ENCODE data around the gene PLA2G4D. TPM values are rescaled to one million over a fixed set of nuclear protein-coding genes. Genes with fewer than 3 reads are reported as not detected.

Gene PLA2G4D
- total RNA-seq, 1 donor from 2014 or later: not detected

- Histone ChIP-seq H3K36me3 (ENCODE audit: control insufficient read depth, insufficient read depth, low read length) (no peaks in the 10 kb centered on the region), H3K4me3 (ENCODE audit: low read depth, low read length) (no peak overlapping the region), H3K27me3 (ENCODE audit: control insufficient read depth, insufficient read depth, low read length) (peaks cover 3% of the 10 kb centered on the region)
- DNase-seq (ENCODE audit: low read depth): no peak
- TF ChIP-seq CTCF (IDR thresholded peaks at IDR 0.05; ENCODE audit: insufficient read depth, low read length, poor library complexity, severe bottlenecking): no peak
Observed at GRCh38 chr15:42053914-42054313, 40.4 kb downstream of the PLA2G4D start.

GRCh38 chr15:42053010-42053409 lies 41.4 kb downstream of the PLA2G4D start:
- peaks cover 3% of the 10 kb centered on the region for H3K27me3 ChIP-seq (ENCODE audit: control insufficient read depth, insufficient read depth, low read length)
- H3K4me3 ChIP-seq (ENCODE audit: low read depth, low read length): no peak overlapping the region
- TF ChIP-seq CTCF (IDR thresholded peaks at IDR 0.05; ENCODE audit: insufficient read depth, low read length, poor library complexity, severe bottlenecking): no peak
- H3K36me3 ChIP-seq (ENCODE audit: control insufficient read depth, insufficient read depth, low read length): no peaks in the 10 kb centered on the region
- no peak for DNase-seq (ENCODE audit: low read depth)

GRCh38 chr15:42050484-42051255 lies 43.7 kb downstream of the PLA2G4D start:
- TF ChIP-seq CTCF (IDR thresholded peaks at IDR 0.05; ENCODE audit: insufficient read depth, low read length, poor library complexity, severe bottlenecking): no peak
- Histone ChIP-seq H3K27me3 (ENCODE audit: control insufficient read depth, insufficient read depth, low read length) (peaks cover 3% of the 10 kb centered on the region), H3K36me3 (ENCODE audit: control insufficient read depth, insufficient read depth, low read length) (no peaks in the 10 kb centered on the region), H3K4me3 (ENCODE audit: low read depth, low read length) (no peak overlapping the region)
- no peak for DNase-seq (ENCODE audit: low read depth)

GRCh38 chr15:42048821-42049200 lies 45.6 kb downstream of the PLA2G4D start:
- H3K27me3 ChIP-seq (ENCODE audit: control insufficient read depth, insufficient read depth, low read length): peaks cover 3% of the 10 kb centered on the region

GRCh38 chr15:42048080-42048820 lies 46.1 kb downstream of the PLA2G4D start:
- no peak for TF ChIP-seq CTCF (IDR thresholded peaks at IDR 0.05; ENCODE audit: insufficient read depth, low read length, poor library complexity, severe bottlenecking)
- no peaks in the 10 kb centered on the region for H3K36me3 ChIP-seq (ENCODE audit: control insufficient read depth, insufficient read depth, low read length)
- DNase-seq (ENCODE audit: low read depth): no peak
- H3K27me3 ChIP-seq (ENCODE audit: control insufficient read depth, insufficient read depth, low read length): peaks cover 3% of the 10 kb centered on the region
- H3K4me3 ChIP-seq (ENCODE audit: low read depth, low read length): no peak overlapping the region

More at GRCh38 chr15:42048821-42049200, 45.6 kb downstream of the PLA2G4D start:
- Histone ChIP-seq H3K36me3 (ENCODE audit: control insufficient read depth, insufficient read depth, low read length) (no peaks in the 10 kb centered on the region), H3K4me3 (ENCODE audit: low read depth, low read length) (no peak overlapping the region)
- DNase-seq (ENCODE audit: low read depth): no peak
- no peak for TF ChIP-seq CTCF (IDR thresholded peaks at IDR 0.05; ENCODE audit: insufficient read depth, low read length, poor library complexity, severe bottlenecking)

Data from kidney epithelial cell (primary cell).